Thyroid gland (tissue), 4 donors: Measurements from ENCODE around the gene WDR86.

Experiments
- CTCF ChIP-seq, 6 experiments: fragments of 200-600 bp in 3 of 6; fragments of 450-650 bp in 3 of 6; sonication (generic) in 3 of 6; IDR thresholded peaks; one replicate each; pipeline ENCODE4 v1.5.1; 2016 to 2019; ENCODE audit warnings: antibody characterized with exemption in 6 of 6, mild to moderate bottlenecking in 2 of 6, inconsistent platforms in 1 of 6, moderate library complexity in 1 of 6
- POLR2A ChIP-seq, 2 donors: fragments of 450-650 bp; IDR thresholded peaks; one replicate each; pipeline ENCODE4 v1.6.1; 2017; ENCODE audit warnings: antibody characterized with exemption in 2 of 2, mild to moderate bottlenecking in 2 of 2, moderate library complexity in 1 of 2

GRCh38 chr7:151410405-151411390 lies 860 bp upstream of the WDR86 start:
- TF ChIP-seq CTCF (IDR thresholded peaks at IDR 0.05) = no peak
- peak in 1 of 2 donors; percentile 81 for TF ChIP-seq POLR2A (IDR thresholded peaks at IDR 0.05)
